Suppressor macrophage treated with lipopolysaccharide for 4 hours (primary cell): Measurements from ENCODE around the gene CRABP1.

Experiments
- DNase-seq: peaks from one replicate; pipeline ENCODE4 v3.0.0-alpha.2; 2020

Gene CRABP1

GRCh38 chr15:78347586-78348543 is 7.7 kb downstream of the CRABP1 start:
- DNase-seq: no peak

GRCh38 chr15:78350058-78350457 is 9.9 kb downstream of the CRABP1 start:
- DNase-seq: no peak

- no peak for DNase-seq
Measured at GRCh38 chr15:78351539-78351938, 11.4 kb downstream of the CRABP1 start.

GRCh38 chr15:78353093-78353492 is 12.9 kb downstream of the CRABP1 start:
- DNase-seq: no peak

DNA sequence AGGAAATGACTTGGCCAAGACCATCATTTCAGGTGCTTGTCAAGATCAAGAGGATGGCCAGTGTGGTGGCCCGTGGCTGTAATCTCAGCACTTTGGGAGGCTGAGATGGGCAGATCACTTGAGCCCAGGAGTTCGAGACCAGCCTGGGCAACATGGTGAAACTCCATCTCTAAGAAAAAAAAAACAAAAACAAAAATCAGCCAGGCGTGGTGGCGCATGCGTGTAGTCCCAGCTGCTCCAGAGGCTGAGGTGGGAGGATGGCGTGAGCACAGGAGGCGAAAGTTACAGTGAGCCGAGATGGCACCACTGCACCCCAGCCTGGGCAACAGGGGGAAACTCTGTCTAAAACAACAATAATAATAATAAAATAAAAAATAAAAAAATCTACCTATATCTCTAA is 15.0 kb downstream of the CRABP1 start:
- DNase-seq: no peak

- no peak for DNase-seq
Measured at GRCh38 chr15:78358102-78358870, 18.1 kb downstream of the CRABP1 start.

DNA sequence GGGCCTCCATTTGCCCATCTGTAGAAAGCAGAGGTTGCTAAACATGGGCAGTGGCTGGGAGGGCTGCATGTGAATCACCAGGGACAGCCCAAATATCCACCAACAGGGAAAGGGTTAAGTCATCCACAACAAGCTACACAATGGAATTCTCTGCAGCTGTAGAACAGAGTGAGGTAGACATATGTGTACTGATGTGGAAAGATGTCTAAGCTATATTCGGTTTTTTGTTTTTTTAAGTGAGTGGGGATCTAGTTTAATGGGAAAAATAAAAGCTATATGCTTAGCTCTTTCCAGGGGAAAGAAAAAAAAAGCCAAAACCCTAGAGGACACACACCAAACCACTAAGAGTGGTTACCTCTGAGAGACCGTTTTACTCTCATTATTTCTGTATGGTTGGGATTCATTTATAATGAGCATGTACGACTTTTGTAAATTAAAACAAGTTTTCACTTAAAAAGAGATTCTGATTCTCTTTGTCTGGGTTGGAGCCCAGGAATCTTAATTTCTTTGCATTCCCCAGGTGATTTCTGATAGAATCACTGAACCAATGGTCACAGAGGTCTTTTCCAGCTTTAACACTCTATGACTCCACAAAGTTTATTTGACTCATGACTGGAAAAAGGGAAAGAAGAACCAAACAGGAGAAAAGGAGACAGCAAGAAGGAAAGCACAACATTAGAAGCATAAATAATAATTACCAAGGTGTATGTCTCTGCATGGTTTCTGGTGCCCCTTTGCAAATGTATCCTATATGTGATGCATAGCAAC is 19.1 kb downstream of the CRABP1 start:
- DNase-seq: no peak

GRCh38 chr15:78360367-78360801 is 20.2 kb downstream of the CRABP1 start:
- no peak for DNase-seq

- DNase-seq: peak; percentile 59
Measured at GRCh38 chr15:78360958-78361718, 21.0 kb downstream of the CRABP1 start.

DNA sequence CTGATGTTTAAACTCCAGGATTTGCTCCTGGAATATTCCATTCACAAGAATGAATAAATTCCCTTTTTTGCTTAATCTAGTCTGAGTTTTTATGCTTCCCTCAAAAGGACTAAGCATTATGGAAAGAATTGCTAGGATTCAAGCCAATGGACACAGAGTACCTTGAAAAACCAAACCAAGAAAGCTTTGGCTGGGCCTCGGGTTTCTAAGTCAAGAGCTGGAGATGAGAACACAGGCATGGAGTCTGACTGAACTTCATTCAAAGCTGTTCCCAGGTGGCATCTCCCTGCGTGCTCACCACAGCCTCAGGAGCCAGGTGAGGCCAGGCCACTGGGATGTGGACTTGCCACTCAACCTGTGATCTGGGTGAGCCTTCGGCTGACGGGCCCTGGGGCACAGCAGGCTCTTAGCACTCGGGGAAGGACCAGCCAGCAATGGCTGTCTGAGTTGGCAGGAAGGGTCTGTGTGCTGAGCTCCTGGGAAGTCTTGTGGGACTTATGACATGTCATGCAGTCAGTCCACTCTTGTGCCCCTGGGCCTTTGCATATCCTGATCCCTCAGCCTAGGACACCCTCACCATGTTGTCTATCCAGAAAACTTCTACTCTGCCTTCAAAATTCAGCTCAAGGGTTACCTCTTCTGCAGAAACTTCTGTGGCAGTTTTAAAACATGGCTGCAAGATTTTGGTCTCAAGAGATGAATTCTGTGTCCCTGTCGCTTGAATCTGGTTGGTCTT is 21.8 kb downstream of the CRABP1 start:
- no peak for DNase-seq

- DNase-seq: no peak
Measured at GRCh38 chr15:78362716-78363380, 22.7 kb downstream of the CRABP1 start.

DNA sequence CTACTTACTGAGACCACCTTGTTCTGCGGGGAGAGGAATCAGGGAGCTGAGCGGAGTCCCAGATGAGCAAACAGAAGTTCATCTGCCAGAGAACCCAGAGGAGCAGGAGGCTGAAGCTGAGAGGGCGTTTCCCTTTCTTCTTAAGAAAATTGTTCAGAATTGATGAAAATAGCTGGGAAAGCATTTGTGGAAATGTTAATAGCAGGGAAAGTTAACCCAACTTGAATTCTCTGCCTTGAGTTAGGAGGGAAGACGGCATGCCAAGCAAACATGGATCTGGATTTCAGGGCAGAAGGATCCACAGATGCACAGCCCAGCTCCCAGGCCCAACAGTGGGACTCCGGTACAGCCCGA is 23.2 kb downstream of the CRABP1 start:
- DNase-seq: no peak

DNA sequence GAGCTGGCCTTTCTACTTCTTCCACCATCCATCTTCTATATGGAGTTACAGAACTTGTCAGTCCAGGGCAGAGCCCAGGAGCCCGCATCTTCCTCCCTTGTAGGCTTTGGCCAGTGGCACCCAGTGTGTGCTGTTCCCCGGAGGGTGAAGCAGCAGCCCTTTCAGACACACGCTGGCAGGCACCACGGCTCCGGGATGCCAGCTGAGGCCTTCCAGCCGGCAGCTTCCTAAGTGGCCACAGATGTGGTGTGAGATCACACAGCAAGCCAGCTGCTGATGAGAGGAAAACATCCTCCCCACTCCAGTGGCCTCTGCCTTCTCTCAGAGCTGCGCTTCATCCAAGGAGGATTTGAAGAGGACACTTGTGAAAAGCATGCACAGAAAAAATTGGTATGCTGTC is 24.1 kb downstream of the CRABP1 start:
- DNase-seq: no peak

DNA sequence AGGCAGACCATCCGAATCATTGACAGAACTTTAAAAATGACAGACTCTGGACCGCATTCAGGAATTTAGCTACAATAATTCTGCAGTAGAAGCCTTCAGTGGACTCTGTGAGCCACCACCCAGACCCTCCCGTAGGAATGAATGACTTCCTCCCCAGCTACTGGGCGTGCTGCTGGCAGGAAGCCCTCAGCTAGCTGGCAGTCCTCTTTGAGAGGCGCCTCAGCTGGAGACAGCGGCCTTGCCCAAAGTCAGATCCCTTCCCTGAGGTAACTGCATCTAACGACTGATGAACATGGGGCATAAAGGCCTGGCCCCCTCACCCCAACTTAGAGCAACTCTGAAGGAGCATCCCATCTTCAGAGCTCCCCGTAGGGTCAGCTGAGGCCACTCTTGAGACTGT is 25.8 kb downstream of the CRABP1 start:
- DNase-seq: no peak

GRCh38 chr15:78366342-78366741 is 26.2 kb downstream of the CRABP1 start:
- DNase-seq: no peak

GRCh38 chr15:78368651-78369050 is 28.5 kb downstream of the CRABP1 start:
- DNase-seq: peak; percentile 7

DNA sequence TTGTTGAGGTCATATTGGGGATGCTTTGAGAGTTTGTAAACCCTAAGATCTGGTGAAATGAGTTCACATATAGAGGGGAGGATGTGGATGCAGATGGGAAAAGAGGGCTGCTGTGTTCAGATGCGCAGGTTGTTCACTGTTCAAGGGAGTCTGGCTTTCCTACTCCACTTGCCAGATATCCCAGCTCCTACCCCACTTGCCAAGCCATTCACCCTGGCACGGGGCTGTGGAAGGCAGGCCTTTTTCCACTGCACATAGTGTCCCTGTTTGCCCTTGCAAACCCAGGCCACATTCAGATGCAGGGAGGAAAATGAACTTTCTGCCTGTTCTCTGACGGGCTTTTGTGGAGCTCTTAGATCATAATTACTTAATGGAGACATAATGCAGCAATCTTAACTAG is 29.0 kb downstream of the CRABP1 start:
- no peak for DNase-seq

GRCh38 chr15:78370013-78370412 is 29.9 kb downstream of the CRABP1 start:
- DNase-seq: no peak

- no peak for DNase-seq
Measured at GRCh38 chr15:78372880-78373279, 32.7 kb downstream of the CRABP1 start.

GRCh38 chr15:78374436-78375393 is 34.6 kb downstream of the CRABP1 start:
- no peak for DNase-seq
